GM20431 (cell line): ENCODE measurements around the gene ARHGAP15.

Experiments
- in situ Hi-C: fragments of 300-500 bp; cut with MseI, MboI; formaldehyde crosslinking; loops from one replicate; pipeline ENCODE4 v1.15.0; 2020; ENCODE audit warnings: low sequenced_read_pairs; ENCODE audit not compliant: unreplicated experiment

The ARHGAP15 gene

DNA sequence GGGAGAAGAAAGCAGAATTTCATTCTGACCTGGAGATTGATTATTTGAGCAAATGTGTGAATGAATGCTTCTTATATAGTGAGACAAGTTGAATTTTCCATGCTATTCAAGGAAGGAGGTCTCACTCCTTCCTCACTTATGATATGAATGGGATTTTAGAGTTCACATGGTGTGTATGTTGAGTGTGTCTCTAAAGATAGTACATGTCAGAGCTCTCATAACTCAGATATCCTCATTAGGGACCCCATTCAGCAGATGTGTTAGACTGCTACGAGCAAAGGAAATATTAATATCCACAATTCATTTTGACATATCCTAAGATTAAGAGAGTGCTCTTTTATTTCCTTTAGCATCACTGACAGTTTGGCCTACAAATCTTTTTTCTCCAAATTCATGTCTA lies 368.5 kb downstream of the ARHGAP15 start:
- in situ Hi-C loops = no loop called here

DNA sequence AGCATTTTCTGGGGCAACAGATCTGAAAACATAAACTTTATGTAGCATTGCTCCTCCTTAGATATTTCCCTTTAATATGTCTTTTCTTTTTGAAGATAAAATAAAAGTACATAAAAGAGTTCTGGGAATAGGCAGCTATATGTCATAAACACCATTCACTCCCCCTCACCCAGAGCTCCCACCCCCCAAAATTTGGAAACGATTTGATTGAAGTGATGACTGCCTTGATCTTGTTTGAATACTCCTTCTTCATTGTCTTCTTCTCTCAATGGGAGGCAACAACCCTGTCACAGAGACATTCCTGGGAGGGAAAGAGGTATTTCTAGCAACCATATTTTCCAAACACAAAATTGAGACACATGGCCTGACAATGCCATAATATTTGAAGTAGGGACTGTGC lies 369.3 kb downstream of the ARHGAP15 start:
- in situ Hi-C loops = no loop called here

DNA sequence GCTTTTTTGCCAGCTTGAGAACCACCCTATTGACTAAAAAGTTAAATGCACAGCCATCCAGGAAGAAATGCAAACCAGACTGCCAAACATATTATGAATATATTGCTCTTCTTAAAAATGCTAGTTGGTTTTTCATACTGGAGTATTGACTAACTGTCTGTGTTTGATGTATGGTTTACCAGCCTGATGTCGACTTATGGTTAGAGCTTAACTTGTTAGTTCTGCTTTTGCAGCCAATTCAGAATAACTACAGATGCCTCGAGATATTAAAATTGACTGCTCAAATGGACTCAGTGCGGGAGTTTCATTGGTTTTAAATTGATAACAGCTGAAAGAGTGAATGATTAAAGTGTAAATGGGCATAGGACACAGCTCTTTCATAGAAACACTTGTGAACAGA lies 369.8 kb downstream of the ARHGAP15 start:
- in situ Hi-C loops = no loop called here

DNA sequence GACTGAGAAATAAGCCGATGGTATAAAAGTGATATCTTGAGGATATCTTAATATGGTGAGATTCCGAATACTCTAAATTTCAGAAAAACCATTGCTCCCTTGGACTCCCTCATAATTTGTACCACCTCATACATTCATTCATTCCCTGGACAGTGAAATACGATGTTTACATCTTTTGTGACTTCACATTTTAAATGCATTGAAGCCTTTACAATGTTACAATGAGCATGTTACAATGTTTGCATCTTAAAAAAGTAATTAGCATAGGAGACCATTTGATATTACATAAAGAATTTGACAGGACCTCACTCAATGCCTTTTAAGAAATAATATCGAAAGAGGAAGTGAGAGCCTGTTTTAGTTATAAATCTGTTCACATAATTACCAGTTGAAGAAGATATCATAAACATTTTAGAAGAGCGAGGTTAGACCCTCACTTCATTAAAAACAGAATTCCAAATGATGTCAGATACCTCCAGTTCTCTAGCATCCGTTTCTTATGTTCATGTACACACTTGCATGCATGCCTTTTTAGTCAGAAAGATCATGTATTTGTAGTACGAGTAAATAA lies 372.0 kb downstream of the ARHGAP15 start:
- in situ Hi-C loops = no loop called here

DNA sequence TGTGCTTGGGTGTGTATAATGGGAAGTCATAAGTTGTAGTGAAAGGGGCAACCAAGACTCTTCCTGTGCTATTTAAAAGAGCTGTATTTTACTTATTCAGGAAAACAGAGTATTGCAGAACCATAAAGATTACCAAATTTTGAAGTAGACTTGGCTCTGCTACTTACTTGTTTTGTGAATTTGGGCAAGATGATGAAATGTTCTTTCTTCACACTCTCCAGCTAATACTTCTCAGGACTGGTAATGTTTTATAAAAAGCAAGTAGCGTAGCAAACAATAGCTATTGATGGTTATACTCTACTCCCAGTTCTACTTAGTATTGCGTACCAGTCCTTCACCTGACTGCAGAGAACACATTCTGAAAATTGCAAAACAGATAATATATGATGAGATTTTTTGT lies 374.1 kb downstream of the ARHGAP15 start:
- in situ Hi-C loops = no loop called here

DNA sequence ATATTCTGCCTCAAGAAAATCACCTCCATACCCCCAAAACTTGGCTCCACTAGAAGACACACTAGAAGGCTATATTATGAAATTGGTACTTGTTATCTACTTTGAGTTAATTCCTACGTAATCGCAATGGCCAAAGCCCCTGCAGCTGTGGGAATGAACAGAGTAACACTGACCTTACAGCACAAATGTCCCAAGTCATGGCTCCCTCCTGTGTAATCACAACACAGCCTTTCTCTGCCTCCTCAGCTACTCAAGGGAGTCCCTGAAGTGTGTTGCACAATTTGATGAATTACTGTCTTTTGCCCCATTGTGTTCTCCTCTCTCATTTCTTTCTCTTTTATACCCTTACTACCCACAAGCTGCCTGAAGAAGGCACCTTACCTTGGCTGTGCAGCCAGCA lies 375.2 kb downstream of the ARHGAP15 start:
- in situ Hi-C loops = no loop called here

DNA sequence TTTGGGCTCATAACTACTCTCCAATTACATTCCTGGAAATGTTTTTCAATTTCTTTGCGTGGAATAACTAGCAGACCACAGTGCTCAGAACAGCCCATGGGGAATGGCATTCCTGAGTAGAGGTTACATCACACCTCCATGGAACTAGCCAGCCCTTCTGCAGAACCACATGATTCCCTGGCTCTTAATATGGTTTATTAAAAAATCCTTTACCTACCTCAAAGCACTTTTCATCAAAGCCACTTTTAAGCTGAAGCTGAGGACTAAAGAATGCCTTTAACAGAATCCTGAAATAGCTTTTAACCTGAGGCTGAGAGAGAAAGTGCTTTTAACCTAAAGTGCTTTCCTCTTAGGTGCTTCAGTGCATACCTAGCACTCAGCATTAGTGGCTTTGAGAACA lies 376.3 kb downstream of the ARHGAP15 start:
- in situ Hi-C loops = no loop called here

DNA sequence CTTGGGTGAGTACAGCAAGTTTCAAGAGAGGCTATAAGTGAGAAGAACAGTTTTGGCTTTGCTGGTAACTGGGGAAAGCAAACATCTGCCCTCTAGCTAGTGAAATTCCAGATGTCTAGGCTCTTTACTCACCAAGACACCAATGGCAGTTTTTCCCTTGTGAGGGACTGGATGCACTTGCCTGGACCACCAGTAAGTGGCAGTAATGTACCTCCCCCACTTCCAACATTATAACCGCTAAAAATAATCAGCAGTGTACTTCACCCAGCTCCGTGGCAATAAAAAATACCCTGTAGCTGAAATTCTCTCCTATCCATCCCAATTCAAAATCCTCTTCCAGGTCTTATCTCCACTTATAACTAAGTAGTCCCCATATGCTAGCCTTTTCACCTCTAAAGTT lies 383.9 kb downstream of the ARHGAP15 start:
- in situ Hi-C loops = no loop called here

DNA sequence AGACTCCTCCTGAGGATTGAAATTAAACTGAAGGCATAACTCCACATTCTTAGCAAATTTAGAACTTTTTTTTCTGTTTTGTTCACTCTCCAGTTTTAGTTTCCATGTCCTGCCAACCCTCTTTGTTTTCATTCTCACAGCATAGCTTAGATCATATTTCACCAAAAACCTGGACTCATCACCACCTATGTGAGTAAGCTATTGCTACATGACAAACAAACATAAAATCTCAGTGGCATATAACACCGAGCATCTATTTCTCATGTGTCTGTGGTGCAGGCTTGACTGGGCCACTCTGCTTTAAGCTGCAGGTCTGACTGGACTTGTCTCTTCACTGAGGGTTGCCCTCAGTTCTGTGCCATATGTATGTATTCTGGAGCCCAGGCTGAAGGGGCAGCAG lies 385.2 kb downstream of the ARHGAP15 start:
- in situ Hi-C loops = no loop called here

DNA sequence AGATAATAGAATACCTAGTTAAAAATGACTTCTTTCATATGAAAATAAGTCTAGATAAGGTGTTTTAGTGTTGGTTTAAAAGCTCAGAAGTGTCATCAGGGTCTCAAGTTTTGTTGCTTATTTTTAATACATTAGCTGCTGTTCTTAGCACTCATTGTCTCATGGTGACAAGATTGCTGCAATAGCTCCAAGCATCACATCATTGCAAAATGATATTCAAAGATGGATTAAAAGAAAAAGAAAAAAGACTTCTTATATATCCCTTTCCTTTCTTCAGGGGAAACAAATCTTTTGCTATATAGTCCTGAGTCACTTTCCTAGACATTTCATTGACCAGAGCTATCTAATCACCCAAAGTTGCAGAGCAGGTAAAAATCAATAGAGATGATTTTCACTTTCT lies 386.1 kb downstream of the ARHGAP15 start:
- in situ Hi-C loops = no loop called here

DNA sequence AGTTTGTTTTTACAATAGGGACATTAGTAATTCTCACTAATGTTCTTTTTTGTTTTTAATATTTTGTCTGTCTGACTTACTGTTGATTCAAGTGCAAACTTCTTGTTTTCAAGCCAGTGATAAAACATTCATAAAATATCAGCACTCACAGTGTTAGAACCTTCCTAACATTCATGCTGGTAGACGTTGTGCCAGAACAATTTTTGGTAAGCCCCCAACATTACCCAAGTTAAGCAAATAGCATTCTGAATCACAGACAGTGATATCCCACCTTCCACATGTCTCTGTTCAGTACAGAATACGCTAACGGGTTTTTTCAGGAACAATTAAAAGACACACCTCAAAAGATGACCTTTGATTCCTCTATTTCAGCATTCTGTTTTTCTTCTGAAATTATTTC lies 390.3 kb downstream of the ARHGAP15 start:
- in situ Hi-C loops = no loop called here

DNA sequence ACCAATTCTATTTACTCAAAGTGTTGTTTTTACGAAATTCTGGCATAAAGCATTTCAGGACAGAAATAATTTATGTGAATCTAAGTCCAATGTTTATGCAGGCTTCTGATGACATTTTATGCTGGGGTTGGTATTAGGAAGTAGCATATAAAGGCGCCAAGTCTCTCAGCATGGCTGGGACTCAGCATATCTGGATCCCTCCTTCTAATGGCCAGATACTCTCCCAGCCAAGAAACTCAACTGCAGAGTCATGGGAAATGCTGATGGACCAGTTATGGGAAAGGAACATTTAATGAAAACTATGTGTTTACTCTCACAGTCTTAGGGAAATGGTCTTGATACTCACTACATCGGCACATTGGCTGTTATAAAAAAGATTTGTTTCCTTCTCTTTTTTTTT lies 392.2 kb downstream of the ARHGAP15 start:
- in situ Hi-C loops = no loop called here

DNA sequence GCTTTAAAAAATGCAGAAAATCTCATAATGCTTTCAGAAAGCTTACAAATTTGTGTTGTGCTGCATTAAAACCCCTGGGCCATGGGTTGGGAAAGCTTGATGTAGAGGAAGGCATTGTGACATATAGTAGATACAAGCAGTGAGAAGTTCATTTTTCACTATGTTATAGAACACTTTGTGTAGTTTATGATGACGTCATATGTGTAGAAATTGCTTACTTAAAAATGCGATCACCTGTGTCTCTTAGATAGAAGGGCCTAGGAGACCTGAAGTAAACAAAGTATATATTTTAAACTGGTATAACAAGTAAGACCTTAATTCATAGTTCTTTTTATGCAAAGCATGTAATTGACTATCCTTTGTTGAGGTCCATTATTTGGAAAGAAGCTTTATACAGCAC lies 393.5 kb downstream of the ARHGAP15 start:
- in situ Hi-C loops = no loop called here

DNA sequence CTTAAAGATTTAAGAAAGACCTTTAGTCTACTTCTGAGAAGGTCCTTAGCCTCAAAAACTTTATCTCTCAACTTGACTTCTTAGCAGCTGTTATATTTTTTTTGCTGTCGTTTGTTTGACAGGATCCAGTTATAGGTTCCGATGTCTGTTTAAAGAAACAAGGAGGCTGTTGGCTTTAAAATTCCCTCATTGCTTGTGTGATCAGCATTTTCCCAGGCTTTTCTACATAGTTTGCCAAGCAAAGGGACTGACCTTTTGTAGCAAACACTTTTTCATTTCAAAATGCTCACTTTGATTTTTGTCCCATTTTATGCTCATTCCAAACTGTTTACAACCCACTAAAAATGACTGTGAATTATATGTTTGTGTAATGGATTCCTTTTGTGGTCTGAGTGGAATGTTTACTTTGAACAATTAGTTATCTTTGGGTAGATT lies 394.9 kb downstream of the ARHGAP15 start:
- in situ Hi-C loops = no loop called here

DNA sequence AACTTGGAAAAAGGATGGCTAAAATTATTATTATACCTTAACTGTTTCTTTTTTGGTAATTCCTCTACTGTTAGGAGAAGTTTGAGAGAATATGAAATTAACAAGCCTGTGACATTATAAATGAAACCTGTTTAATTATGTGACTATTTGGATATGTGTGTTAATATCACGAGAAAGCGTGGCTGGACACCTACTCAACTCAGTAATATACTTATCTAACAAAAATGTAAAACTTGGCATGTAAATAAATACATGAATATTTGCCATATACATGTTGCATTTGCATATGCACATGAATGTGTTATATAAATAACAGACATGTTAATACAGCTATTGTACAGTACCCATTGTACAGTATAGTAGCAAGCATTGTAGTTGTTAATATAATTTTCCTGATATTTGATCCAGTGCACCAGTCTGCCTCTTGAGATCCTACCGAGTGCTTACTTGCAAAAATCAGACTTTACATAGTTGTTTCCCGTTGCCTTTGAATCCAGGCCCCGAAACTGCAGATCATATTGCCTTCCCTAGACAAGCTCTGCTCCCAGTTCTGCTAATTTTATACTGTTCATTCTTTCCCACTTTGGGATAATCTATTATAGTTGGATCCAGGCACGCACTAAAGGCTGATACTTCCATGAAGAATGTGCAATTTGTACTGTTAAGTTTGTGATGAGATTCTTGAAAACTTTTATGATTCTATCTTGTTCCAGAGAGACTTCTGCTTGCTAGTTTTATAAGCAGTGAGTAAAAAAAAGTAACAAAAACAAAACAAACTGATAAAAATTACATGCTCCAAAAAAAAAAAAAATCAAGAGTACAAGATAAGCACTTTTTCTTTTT lies 395.6 kb downstream of the ARHGAP15 start:
- in situ Hi-C loops = no loop called here

DNA sequence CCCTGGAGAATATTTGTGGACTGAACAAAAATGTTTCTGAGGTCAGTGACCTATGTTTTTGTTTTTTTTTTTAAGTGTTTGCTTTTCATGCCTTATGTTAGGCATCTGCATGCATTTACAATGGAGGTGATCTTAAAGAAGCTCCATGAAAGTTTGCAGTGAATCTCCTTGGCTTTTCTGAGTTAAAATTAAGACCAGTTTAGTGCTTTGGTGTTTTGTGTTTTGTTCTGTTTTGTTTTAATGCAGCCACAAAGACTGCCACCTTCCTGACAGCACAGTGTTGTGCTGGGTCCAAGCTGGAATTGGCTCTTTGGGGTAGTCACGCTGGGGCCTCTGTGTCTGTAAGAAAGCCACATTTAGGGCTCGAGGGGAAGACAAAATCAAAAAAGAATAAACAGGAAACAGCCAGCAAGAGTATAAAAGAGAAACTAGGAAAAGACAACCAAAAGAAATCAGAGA lies 396.2 kb downstream of the ARHGAP15 start:
- in situ Hi-C loops = no loop called here

DNA sequence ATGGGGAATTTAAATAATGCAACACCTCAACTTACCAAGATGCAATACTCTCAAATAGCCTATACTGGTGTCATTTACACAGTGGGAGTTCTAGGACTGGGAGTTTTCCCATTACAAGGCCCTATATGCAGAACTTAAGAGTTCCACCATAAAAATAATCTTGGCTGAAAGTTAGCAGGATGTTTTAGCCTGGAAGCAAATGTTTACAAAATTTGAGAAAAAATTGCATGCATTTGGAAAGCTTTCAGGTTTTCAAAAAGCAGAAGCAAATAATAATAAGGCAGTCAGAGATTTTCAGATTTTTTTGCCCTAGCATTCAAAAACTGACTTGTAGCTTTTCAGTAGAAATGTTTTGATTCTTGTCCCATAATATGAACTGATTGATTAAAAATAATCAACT lies 397.3 kb downstream of the ARHGAP15 start:
- in situ Hi-C loops = no loop called here

DNA sequence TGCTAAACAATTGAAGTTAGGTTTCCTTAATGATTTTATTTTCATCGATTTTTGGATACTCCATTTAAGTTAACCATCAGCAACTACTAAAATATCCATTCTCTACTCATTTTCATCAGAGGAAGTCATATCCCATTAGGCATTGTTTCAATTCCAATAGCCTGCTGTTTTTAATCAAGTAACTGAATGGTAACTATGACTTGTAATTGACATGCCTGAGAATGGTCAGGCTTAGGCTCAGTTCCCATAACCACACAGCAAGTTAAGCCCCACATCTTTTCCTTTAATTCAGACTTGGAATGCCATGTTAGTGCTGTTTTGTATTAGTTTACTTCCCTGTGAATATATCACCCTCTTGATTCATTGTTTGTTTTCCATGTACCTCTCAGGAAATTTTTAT lies 398.8 kb downstream of the ARHGAP15 start:
- in situ Hi-C loops = no loop called here

DNA sequence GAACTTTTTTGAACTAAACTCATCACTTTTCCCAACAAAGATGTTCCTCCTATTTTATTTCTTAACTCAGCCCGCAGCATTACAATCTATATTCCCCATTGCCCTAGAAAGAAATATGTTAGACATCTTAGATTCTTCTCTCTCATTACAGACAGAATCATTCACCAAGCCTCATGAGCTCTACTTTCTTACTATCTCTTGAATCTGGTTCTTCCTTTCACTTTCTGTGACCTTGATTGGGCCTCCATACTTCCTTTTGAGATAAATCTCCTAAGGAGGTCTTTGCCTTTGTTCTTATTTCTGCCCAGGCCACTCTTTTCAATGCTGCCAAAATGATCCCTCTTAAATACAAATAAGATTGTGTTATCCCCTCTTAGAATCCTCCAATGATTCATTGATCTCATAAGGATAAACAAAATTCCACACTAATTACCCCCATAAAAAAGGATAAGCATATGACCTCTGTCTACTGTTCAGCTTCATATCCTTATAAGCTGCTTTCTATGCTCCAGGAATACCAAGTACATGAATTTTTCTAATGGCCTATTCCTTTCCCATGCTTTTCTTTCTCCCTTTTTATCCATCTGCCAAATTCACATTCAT lies 400.0 kb downstream of the ARHGAP15 start:
- in situ Hi-C loops = no loop called here

DNA sequence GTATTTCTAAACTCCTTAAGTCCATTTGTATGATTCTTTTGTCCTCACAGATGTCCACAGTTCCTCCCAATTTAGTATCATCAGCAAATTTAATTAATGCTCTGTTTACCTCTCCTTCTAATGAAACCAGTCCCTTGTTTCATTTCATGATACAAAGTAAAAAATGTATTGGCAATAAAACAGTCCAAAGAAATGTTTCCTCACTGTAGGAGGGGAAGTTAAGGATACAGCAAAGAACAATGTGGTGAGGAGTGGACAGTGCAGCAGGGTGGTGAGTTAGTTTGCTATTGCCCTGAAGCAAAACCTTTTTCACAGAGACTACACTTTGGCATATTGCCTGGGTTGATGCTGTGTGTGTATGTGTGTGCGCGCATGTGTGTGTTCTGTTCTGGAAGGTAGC lies 401.5 kb downstream of the ARHGAP15 start:
- in situ Hi-C loops = no loop called here

DNA sequence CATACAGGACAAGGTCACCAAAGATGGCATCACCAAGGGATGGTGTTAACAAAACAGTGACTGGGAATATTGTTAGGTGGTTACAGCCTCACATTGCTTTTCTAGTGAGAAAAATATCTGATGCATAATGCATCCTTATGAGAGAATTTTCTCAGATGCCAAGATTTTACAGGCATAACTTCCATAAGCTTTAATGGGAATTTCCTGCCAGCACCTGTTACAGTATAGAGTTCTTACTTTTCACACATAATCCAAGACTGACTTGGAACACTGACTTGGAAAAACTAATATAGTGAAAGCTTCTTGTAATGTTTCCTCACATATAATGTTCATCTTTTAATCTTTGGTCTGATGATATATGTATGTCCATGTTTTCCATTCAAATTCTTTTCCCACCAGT lies 402.8 kb downstream of the ARHGAP15 start:
- in situ Hi-C loops = no loop called here
